Astrocyte of the cerebellum (primary cell): ENCODE measurements around the gene TLCD5.

Experiments used
- DNase-seq: peaks from one replicate; pipeline ENCODE4 v3.0.0-alpha.2; 2011; ENCODE audit warnings: low read depth
- H3K4me3 ChIP-seq: 2 replicates; pipeline ENCODE4 v1.5.1; 2011; ENCODE audit warnings: mild to moderate bottlenecking, low read depth, low read length, moderate library complexity
- in situ Hi-C: cut with HindIII; loops from 2 replicates; pipeline ENCODE4 v1.10.0; 2017; ENCODE audit warnings: low sequenced_read_pairs
- TF ChIP-seq, protein P1 (sequence below): IDR thresholded peaks from 2 replicates; pipeline ENCODE4 v1.5.1; 2012; ENCODE audit warnings: low read length, low read depth, moderate library complexity, mild to moderate bottlenecking; ENCODE audit errors: missing control alignments

TLCD5 gene

DNA sequence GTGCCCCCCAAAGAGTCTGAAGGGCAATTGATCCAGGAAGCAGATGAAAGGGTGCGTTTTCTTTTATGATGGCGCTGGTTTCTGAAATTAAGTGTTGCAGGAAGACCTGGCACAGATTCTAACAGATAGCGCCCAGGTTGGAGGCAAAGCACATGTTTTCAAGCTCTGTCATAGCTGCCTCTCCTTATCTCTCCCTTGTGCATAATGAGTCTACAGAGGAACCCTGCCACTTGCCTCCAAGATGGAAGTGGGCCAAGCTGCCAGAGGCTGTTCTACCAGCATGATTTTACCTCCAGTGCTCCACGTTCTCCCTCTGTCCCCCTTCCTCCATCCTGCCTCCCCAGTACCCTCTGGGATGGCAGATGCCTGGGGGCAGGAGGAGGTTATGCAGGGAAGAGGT is 30.0 kb upstream of the TLCD5 start:
- no peak overlapping the region for H3K4me3 ChIP-seq
- DNase-seq, result no peak
- in situ Hi-C loops, result no loop called here
- TF ChIP-seq, protein P1, sequence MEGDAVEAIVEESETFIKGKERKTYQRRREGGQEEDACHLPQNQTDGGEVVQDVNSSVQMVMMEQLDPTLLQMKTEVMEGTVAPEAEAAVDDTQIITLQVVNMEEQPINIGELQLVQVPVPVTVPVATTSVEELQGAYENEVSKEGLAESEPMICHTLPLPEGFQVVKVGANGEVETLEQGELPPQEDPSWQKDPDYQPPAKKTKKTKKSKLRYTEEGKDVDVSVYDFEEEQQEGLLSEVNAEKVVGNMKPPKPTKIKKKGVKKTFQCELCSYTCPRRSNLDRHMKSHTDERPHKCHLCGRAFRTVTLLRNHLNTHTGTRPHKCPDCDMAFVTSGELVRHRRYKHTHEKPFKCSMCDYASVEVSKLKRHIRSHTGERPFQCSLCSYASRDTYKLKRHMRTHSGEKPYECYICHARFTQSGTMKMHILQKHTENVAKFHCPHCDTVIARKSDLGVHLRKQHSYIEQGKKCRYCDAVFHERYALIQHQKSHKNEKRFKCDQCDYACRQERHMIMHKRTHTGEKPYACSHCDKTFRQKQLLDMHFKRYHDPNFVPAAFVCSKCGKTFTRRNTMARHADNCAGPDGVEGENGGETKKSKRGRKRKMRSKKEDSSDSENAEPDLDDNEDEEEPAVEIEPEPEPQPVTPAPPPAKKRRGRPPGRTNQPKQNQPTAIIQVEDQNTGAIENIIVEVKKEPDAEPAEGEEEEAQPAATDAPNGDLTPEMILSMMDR, result no peak

DNA sequence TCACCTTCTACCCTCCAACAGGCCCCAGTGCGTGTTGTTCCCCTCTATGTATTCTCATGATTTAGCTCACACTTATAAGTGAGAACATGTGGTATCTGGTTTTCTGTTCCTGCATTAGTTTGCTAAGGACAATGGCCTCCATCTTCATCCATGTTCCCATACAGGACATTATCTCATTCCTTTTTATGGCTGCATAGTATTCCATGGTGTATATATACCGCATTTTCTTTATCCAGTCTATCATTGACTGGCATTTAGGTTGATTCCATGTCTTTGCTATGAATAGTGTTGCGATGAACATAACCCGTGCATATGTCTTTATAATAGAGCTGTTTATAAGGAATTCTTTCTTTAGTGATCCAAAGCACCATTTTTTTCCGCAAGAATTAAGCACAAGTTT is 28.5 kb upstream of the TLCD5 start:
- TF ChIP-seq, protein P1, result no peak
- in situ Hi-C loops, result no loop called here
- H3K4me3 ChIP-seq, result no peak overlapping the region
- DNase-seq, result no peak

DNA sequence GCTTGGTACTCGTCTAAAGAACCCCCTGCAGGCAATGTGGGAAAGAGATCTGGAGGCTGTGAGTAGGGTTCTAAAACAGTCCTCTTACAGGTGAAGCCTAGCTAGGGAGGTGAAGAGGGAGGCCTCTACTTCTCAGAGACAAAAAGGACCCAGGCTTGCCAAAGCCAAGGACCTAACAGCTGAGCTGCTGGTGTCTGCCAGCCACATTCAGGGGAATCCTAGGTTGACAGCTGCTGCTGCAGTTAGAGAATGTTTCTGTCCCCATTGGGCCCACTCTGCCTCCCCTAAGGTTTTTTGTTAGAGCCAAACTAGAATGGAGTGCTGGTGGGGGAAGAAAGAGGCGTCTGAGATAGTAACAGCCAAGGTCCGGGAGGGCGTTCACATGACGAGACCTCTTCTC is 26.6 kb upstream of the TLCD5 start:
- in situ Hi-C loops, result no loop called here
- no peak for DNase-seq
- no peak overlapping the region for H3K4me3 ChIP-seq
- TF ChIP-seq, protein P1, result no peak

DNA sequence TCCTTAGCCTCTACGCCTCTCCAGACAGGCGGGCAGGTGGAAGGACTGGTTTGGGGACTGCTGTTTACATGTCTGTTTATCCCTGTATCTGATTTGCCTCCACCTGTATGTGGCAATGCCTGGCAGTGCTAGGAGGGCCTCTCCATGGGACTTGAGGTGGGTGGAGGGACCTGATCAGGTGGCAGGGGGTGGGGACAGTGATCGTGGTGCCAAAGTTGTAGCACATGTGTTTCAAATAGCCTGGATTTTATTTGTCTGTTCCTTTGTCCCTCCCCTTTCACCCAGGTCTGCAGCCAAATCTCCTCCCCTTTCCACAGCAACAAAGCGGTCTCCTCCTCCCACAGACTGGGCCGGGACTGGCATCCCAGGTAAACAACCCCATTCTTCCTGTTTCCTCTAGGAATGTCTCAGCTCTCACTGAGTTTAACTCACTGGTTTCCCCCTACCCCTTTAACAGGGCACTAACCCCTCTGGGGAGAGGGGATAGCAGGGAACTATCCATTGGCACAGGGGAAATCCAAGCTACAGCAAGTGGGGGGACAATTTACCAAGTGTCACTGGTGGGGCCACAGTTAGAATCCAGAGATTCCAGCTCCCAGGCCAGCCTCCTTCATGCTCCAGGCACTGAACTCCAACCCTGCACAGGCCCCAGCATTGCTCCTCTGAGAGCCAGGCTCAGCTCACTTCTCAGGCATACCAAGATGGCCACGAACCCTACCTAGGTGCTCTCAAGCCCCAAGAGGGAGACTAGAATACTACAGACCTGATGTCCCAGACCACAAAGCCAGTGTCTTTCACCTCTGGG is 22.9 kb upstream of the TLCD5 start:
- in situ Hi-C loops, result no loop called here
- no peak for DNase-seq
- TF ChIP-seq, protein P1, result no peak
- H3K4me3 ChIP-seq, result no peak overlapping the region

DNA sequence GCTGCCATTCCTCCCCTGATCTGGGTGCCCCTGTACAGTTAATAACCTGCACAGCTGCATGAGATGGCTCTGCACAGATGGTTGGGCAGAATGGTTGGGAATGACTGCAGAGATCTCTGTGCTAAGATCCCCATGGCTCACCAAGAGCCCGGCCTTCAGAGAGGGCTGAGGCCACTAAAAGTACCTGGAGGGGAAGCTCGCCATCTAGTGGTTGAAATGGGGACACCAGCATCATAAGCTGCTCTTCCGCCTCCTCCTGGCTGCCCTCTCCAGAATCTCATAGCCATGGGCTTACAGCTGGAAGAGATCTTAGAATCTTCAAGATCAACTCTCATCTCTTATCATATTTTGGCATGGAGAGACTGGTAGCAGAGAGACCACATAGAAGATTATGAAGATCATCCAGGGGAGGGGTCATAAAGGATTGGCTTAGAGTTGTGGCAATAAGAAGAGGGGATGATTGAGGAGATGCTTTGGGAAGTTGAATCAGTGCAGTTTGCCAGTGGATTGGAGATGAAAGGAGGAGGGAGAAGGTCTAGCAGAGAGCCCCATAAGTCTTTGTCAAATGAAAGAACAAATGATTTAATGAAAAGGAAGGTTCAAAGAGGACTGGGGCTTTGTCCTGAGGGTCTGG is 22.0 kb upstream of the TLCD5 start:
- peak; percentile 31 for DNase-seq
- TF ChIP-seq, protein P1, result peak; percentile 80
- H3K4me3 ChIP-seq, result no peak overlapping the region
- in situ Hi-C loops, result no loop called here

DNA sequence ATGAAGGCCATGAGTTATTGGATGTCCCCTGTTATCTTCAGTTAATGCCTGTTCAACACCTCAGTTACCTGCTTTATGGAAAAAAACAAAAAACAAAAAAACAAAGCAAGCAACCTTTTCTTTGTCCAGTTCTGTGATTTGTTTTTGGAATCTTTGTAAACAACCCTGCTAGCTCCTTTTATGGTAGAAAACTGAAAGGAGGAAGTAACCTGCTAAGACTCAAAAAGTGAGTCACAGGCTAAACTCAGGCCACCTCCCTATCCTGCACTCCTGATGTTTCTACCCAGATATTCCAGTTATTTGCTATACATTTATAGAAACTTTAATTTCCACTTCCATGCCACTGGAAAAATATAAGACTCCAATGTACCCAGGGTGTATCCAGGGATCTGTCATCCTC is 20.6 kb upstream of the TLCD5 start:
- TF ChIP-seq, protein P1, result no peak
- H3K4me3 ChIP-seq, result no peak overlapping the region
- DNase-seq, result no peak
- in situ Hi-C loops, result no loop called here
